Middle frontal gyrus (tissue), 1 donor: ENCODE measurements around the gene RASL11B.

Experiments
- DNase-seq: peaks from one replicate; pipeline ENCODE4 v3.0.0-alpha.2; 2015; ENCODE audit warnings: low spot score; ENCODE audit errors: extremely low spot score

The RASL11B gene

DNA sequence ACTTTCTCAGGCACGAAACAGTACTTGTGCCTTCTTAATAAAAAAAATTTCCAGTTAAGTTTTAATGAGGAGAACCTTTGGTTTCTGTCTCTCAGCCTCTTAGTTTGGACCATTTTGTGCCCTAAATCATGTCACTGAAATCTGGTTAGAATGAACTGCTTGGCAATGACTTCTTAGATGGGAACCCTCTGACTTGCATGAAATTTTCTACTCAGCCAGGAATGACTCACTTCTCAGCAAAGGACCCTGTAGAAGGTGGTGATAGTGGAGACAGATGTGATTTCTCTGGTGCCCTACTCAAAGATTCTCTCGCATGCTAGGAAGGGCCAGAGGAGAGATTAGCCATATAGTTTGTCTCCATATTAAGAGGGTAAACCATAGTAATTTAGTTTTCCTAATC lies 50.5 kb downstream of the RASL11B start:
- DNase-seq = no peak

DNA sequence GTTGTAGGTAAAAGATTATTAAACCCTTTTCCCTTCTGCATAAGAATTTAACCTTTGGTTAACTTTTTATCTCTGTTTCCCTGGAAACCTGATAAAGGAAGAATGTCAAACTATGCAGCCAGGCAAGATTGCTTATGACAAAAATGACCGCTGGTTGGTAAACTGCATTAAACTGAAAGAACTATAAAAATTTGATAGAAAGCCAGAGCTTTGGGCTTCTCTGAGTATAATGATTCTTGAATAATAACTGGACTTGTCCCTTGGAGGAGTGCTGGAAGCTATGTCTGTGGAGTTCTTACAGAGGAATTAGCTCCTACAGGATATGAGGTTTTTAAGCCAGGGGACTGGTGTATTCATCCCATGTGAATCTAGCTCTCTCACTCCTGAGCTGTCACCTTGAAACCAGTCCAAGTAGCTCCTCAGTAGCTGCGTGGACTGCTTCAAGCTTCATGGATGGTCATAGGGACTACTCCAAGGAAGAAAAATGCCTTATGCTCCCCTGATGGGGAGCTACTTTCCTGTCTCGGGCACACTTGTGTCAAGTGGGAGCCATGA lies 52.0 kb downstream of the RASL11B start:
- no peak for DNase-seq

DNA sequence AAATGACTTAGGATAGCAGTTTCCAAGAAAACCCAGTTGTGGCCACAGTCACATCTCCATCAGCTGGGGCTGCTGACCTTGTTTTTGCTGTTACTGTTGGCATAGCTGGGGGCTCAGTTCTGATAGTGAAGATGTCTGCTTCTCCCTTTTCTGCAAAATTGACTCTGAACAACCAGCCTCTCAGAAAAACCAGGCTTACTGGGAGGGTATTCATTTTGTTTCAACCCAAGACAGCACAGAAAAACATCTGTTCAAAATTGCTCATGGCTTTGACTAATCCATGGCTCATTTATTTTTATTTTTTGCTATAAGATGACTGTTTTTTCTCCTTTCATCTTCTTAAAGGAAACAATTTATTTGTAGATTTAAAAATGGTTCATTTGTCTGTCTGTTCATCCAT lies 53.1 kb downstream of the RASL11B start:
- DNase-seq = no peak

DNA sequence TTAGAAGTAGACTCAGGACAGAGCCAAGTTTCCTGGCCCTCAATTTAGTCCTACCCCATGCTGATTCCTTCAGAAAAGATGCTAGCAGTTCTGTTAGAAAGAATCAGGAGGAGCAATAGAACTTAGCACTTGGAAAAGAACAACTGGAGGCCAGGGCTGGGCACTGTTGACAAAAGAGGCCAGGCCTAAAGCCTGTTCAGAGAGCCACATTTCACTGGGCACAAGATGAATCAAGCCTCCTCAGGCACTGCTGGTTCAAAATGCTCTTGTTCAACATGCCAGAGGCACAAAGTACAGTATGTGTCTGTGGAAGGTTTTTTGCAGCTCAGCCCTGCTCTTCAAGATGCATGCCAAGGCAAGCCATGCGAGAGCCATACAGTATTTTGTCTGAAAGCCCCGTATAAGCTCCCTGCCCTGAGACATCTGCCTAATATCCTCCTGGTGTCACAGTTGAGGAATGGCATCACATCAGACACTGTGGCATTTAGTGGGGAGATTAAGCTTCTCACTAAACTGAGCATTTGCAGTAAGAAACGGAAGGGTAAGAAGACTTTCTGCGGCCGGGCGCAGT lies 53.7 kb downstream of the RASL11B start:
- no peak for DNase-seq
